ENCODE measurements around the gene USP16.
A peak's percentile ranks its signal among the peaks of the same experiment; 100 is the strongest.
"Not testable (repeated sequence)": the region's sequence is repeated elsewhere in the genome, so short reads cannot be mapped to it uniquely, and the experiment has no call there.

USP16 gene

GRCh38 chr21:29024474-29025327, at the start of gene USP16:
Gene USP16, plus strand, starts transcription at chr21:29024668. Its CDS starts 3,246 bp downstream, at chr21:29027914.
- peak; percentile 97 for DNase-seq (ENCODE audit: low spot score)

- DNase-seq (ENCODE audit: low spot score), result no peak
Measured at GRCh38 chr21:28975397-28975796, 49.1 kb upstream of the USP16 start.

GRCh38 chr21:28979092-28979491, 45.4 kb upstream of the USP16 start:
- no peak for DNase-seq (ENCODE audit: low spot score)

- DNase-seq (ENCODE audit: low spot score), result no peak
Measured at GRCh38 chr21:28982637-28983036, 41.8 kb upstream of the USP16 start.

GRCh38 chr21:28986677-28987076, 37.8 kb upstream of the USP16 start:
- no peak for DNase-seq (ENCODE audit: low spot score)

- DNase-seq (ENCODE audit: low spot score), result peak; percentile 25
Measured at GRCh38 chr21:28988146-28988545, 36.3 kb upstream of the USP16 start.

GRCh38 chr21:28991861-28992525, 32.5 kb upstream of the USP16 start:
- DNase-seq (ENCODE audit: low spot score), result no peak

- peak; percentile 99 for DNase-seq (ENCODE audit: low spot score)
Measured at GRCh38 chr21:28992526-28993292, 31.8 kb upstream of the USP16 start, which contains the start of gene LTN1. Gene LTN1, minus strand, starts transcription at chr21:28992877. Its CDS starts 72 bp downstream, at chr21:28992805.

- no peak for DNase-seq (ENCODE audit: low spot score)
Measured at GRCh38 chr21:28993293-28993629, 31.2 kb upstream of the USP16 start.

- peak; percentile 96 for DNase-seq (ENCODE audit: low spot score)
Measured at GRCh38 chr21:29002442-29003144, 21.9 kb upstream of the USP16 start.

- DNase-seq (ENCODE audit: low spot score), result no peak
Measured at GRCh38 chr21:29005696-29006095, 18.8 kb upstream of the USP16 start.

GRCh38 chr21:29007135-29007534, 17.3 kb upstream of the USP16 start:
- no peak for DNase-seq (ENCODE audit: low spot score)

GRCh38 chr21:29007810-29008209, 16.7 kb upstream of the USP16 start:
- DNase-seq (ENCODE audit: low spot score), result no peak

- DNase-seq (ENCODE audit: low spot score), result no peak
Measured at GRCh38 chr21:29008367-29008766, 16.1 kb upstream of the USP16 start.

GRCh38 chr21:29011236-29011635, 13.2 kb upstream of the USP16 start:
- DNase-seq (ENCODE audit: low spot score), result not testable (repeated sequence)

GRCh38 chr21:29017639-29018237, 6.7 kb upstream of the USP16 start:
- no peak for DNase-seq (ENCODE audit: low spot score)

GRCh38 chr21:29018540-29018939, 5.9 kb upstream of the USP16 start:
- DNase-seq (ENCODE audit: low spot score), result no peak

- peak; percentile 29 for DNase-seq (ENCODE audit: low spot score)
Measured at GRCh38 chr21:29022166-29022565, 2.3 kb upstream of the USP16 start.

- DNase-seq (ENCODE audit: low spot score), result peak; percentile 25
Measured at GRCh38 chr21:29025328-29025713, 853 bp downstream of the USP16 start.

- DNase-seq (ENCODE audit: low spot score), result no peak
Measured at GRCh38 chr21:29029524-29029923, 5.1 kb downstream of the USP16 start.

- DNase-seq (ENCODE audit: low spot score), result no peak
Measured at GRCh38 chr21:29030909-29031308, 6.4 kb downstream of the USP16 start.

GRCh38 chr21:29033301-29033700, 8.8 kb downstream of the USP16 start:
- DNase-seq (ENCODE audit: low spot score), result no peak

Data from CD4-positive, alpha-beta T cell treated with Interleukin-15 for 4 hours (primary cell).